HT-29 (cell line): Measurements from ENCODE around the gene MAP4K1. TPM values are rescaled to one million over a fixed set of nuclear protein-coding genes. Genes with fewer than 3 reads are reported as not detected.
"Not testable (repeated sequence)": the region's sequence is repeated elsewhere in the genome, so short reads cannot be mapped to it uniquely, and the experiment has no call there.

Experiments used
- DNase-seq: peaks from one replicate; pipeline ENCODE4 v3.0.0-alpha.2; 2015; ENCODE audit warnings: low spot score
- total RNA-seq: library from RNA; depleted of rRNA; stranded (reverse); fragments of >200 nt; shearing (Covaris generic); gene quantifications from 2 replicates; pipeline ENCODE4 v1.2.3, GENCODE V29; 2014

Gene MAP4K1
- total RNA-seq, 1 experiment from 2014 or later: 0.36 TPM

GRCh38 chr19:38579304-38579703, 38.4 kb downstream of the MAP4K1 start:
- DNase-seq: not testable (repeated sequence)

GRCh38 chr19:38577826-38578225, 39.9 kb downstream of the MAP4K1 start:
- DNase-seq: no peak

- DNase-seq: no peak
Observed at GRCh38 chr19:38571682-38572081, 46.1 kb downstream of the MAP4K1 start.

GRCh38 chr19:38569368-38569983, 48.3 kb downstream of the MAP4K1 start:
- DNase-seq: no peak

DNA sequence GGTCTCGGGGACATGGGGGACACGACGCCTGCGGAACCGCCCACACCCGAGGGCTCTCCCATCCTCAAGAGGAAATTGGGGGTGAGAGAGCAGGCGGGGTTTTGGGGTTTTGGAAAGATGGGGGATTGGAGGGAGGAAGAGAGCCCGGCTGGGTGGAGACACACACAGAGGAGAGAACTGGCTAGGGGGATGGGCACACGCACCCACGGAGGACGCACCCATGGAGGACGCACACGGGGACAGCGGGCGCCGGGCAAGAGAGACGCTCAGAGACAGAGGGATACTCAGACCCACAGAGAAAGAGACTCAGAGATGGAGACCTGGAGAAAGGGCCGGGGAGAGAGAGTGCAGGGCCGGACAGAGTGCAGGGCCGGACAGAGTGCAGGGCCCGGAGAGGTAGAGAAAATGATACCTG, 52.1 kb downstream of the MAP4K1 start:
- no peak for DNase-seq

DNA sequence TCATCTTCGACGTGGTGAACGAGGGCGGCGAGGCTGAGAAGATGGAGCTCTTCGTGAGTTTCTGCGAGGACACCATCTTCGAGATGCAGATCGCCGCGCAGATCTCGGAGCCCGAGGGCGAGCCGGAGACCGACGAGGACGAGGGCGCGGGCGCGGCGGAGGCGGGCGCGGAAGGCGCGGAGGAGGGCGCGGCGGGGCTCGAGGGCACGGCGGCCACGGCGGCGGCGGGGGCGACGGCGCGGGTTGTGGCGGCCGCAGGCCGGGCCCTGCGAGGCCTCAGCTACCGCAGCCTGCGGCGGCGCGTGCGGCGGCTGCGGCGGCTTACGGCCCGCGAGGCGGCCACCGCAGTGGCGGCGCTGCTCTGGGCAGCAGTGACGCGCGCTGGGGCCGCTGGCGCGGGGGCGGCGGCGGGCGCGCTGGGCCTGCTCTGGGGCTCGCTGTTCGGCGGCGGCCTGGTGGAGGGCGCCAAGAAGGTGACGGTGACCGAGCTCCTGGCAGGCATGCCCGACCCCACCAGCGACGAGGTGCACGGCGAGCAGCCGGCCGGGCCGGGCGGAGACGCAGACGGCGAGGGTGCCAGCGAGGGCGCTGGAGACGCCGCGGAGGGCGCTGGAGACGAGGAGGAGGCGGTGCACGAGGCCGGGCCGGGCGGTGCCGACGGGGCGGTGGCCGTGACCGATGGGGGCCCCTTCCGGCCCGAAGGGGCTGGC, 52.6 kb downstream of the MAP4K1 start:
- DNase-seq: no peak

GRCh38 chr19:38563475-38563874, 54.3 kb downstream of the MAP4K1 start:
- no peak for DNase-seq

DNA sequence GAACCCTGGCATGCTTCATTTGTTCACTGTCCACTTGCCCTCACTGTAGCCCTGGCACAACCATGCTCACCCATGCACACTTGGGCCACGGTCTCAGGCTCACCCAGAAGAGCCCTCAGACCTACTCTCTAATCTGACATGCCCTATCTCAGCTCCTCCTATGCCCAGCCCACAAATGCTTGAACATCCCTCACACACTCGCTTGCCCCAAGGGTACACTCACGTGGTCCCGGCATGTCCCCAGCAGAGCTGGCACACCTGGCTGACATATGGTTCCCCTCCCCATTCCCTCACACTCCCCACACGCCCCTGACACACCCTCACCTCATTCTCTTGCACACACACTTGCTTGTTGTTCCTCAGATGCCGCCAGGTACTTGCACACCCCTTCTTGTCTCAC, 55.7 kb downstream of the MAP4K1 start:
- DNase-seq: no peak

DNA sequence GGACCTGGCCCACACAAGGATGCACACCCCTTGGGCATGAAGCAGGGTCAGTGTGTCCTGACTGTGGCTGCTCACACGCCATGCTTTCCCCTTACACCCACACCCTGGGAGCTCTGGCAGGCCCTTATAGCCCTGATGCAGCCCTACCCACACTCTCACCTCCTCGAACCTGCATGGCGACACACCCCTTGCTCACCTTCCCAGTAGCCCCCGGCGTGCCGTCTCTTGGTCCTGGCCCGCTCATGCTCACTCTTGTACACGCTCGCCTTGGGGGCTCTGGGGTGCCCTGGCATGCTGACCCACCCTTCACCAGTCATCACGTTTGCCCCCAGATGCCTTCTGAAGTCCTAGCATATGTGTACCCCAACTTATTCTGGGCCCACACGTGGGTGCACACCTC, 56.1 kb downstream of the MAP4K1 start:
- DNase-seq: no peak

- no peak for DNase-seq
Observed at GRCh38 chr19:38561053-38561606, 56.6 kb downstream of the MAP4K1 start.

GRCh38 chr19:38559428-38560401, 58.0 kb downstream of the MAP4K1 start:
- no peak for DNase-seq

DNA sequence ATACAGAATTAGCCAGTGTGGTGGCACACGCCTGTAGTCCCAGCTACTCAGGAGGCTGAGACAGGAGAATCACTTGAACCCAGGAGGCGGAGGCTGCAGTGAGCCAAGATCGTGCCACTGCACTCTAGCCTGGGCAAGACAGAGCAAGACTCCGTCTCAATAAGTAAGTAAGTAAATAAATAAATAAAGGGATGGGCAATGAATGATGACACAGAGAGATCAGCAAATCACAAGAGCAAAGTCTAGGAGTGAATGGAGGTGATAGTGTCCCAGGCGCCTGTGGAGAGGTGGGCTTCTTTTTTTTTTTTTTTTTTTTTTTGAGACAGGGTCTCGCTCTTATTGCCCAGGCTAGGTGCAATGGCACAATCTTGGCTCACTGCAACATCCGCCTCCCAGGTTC, 58.8 kb downstream of the MAP4K1 start:
- not testable (repeated sequence) for DNase-seq

DNA sequence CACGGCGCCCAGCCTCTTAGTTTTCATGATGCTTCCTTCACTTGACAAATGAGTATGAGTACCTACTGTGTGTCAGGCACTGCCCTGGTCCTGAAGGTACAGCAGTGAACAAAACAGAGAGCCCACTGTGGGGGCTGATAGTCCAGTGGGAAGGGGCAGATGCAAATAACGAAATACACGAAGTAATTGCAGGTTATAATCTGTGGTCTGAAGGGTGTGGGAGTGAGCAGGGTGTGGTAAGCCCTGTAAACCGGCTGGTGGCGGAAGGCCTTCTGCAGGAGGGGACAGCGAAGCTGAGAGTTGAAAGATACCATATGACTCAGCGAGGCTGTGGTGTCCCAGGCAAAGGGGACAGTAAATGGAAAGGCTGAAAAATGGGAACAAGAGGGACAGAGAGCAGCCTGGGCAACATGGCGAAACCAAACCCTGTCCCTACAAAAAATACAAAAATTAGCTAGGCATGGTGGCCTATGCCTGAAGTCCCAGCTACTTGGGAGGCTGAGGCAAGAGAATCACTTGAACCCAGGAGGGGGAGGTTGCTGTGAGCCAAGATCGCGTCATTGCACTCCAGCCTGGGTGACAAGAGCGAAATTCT, 60.5 kb downstream of the MAP4K1 start:
- DNase-seq: peak; percentile 45

DNA sequence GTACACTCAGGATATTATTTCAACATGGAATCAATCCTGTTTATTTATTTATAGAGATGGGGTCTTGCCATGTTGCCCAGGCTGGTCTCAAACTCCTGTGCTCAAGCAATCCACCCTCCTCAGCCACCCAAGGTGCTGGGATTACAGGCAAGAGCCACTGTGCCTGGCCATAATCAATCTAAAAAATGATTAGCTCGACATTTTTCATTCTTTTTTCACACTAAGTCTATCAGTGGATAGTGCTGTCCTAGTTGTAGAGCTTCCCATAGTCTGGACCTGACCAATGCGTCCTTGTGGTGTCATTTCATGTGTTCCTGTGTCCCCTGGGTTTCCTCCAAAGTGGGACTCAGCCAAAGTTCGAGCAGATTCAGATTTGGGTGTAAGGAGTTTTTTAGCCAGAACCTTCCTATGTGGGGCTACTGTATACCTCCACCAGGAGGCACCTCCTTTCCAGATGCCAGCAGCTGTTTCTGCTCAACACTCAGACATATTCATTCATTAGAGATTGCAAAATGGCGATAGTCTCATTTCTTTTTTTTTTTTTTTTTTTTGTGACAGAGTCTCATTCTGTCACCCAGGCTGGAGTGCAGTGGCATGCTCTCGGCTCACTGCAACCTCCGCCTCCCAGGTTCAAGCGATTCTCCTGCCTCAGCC, 61.1 kb downstream of the MAP4K1 start:
- peak; percentile 25 for DNase-seq

GRCh38 chr19:38555200-38555599, 62.6 kb downstream of the MAP4K1 start:
- no peak for DNase-seq

DNA sequence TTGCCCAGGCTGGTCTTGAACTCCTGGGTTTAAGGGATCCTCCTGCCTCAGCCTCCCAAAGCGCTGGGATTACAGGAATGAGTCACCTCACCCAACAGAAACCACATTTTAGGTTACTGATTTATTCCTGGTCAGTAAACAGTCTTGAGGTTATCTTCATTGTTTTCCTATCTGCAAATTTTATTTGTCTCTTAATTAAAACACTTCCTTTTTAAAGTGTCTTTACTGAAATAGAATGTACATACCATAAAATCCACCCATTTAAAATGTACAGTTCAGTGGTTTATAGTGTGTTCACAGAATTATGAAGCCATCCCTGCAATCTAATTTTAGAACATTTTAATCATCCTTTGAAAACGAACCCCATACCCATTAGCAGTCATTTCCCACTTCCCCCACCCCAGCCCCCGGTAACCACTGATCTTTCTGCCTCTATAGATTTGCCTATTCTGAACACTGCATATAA, 63.0 kb downstream of the MAP4K1 start:
- no peak for DNase-seq

GRCh38 chr19:38553239-38553638, 64.5 kb downstream of the MAP4K1 start:
- not testable (repeated sequence) for DNase-seq

GRCh38 chr19:38551450-38551813, 66.3 kb downstream of the MAP4K1 start:
- DNase-seq: no peak

- DNase-seq: no peak
Observed at GRCh38 chr19:38550376-38550775, 67.4 kb downstream of the MAP4K1 start.

DNA sequence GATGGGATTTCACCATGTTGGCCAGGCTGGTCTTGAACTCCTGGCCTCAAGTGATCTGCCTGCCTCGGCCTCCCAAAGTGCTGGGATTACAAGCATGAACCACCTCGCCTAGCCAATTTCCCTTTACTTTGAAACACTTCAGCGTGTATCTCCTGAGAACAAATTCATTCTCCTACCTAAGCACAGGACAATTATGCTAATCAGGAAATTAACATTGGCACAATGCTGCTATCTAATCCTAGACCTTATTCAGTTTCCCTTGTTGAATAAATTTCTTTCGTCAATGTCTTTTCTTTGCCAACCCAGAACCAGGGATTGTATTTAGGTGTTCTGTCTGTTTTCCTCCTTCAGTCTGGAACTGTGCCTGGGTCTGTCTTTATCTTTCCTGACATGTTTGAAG, 67.8 kb downstream of the MAP4K1 start:
- no peak for DNase-seq

- DNase-seq: no peak
Observed at GRCh38 chr19:38549061-38549460, 68.7 kb downstream of the MAP4K1 start.
